Panc1 (cell line): ENCODE results near the gene TMC7. TPM values are rescaled to one million over a fixed set of nuclear protein-coding genes. Genes with fewer than 3 reads are reported as not detected.

Experiments used
- ATAC-seq: fragments of 200-7000 bp; cut with Tn5 transposase; 2 replicates; pipeline ENCODE4 v1.9.1; 2020; ENCODE audit warnings: mild to moderate bottlenecking, moderate library complexity
- BruUV-seq: library from RNA; stranded (reverse); fragments of 400-500 nt; replicated peaks from 2 replicates; lab custom pipeline; 2021; lab: Mats Ljungman, UMichigan
- CTCF ChIA-PET: fragments of 300-600 bp; sonication (Branson Sonifier 250); formaldehyde crosslinking; loops from one replicate; lab custom pipeline; 2022; ENCODE audit warnings: antibody characterized with exemption; lab: Charles Lee
- POLR2A ChIA-PET: fragments of 300-600 bp; sonication (Branson Sonifier 250); formaldehyde crosslinking; loops from one replicate; lab custom pipeline; 2022; ENCODE audit warnings: antibody characterized with exemption; lab: Charles Lee
- DNase-seq: peaks from one replicate; pipeline ENCODE4 v3.0.0-alpha.2; 2010; ENCODE audit warnings: low read depth, low spot score
- H3K27ac ChIP-seq: 2 replicates; pipeline ENCODE4 v1.5.1; 2011; ENCODE audit warnings: mild to moderate bottlenecking, low read length, inconsistent platforms
- H3K27me3 ChIP-seq: fragments of 200-500 bp; sonication (Bioruptor generic); 2 replicates; pipeline ENCODE4 v1.6.0; 2014; ENCODE audit warnings: low read length, inconsistent platforms; ENCODE audit not compliant: control insufficient read depth, insufficient read depth
- H3K36me3 ChIP-seq: fragments of 200-500 bp; sonication (Bioruptor generic); 2 replicates; pipeline ENCODE4 v1.5.1; 2014; ENCODE audit warnings: inconsistent platforms, mild to moderate bottlenecking, low read length, moderate library complexity; ENCODE audit not compliant: control insufficient read depth, insufficient read depth
- H3K4me1 ChIP-seq: 2 replicates; pipeline ENCODE4 v1.5.1; 2011; ENCODE audit warnings: inconsistent platforms, mild to moderate bottlenecking, low read length, moderate library complexity; ENCODE audit not compliant: control insufficient read depth, insufficient read depth
- H3K4me3 ChIP-seq, 2 experiments: 2 replicates each; pipeline ENCODE4 v1.5.1; 2011 to 2012; ENCODE audit warnings: low read depth in 2 of 2, low read length in 2 of 2, mild to moderate bottlenecking in 2 of 2, inconsistent platforms in 1 of 2, moderate library complexity in 1 of 2
- H3K9me3 ChIP-seq: fragments of 200-500 bp; sonication (Bioruptor generic); 2 replicates; pipeline ENCODE4 v1.5.1; 2014; ENCODE audit warnings: low read depth, mild to moderate bottlenecking, inconsistent platforms, low read length, moderate library complexity; ENCODE audit not compliant: control insufficient read depth, insufficient read depth
- POLR2AphosphoS5 ChIP-seq: IDR thresholded peaks from 2 replicates; pipeline ENCODE4 v1.6.1; 2012; ENCODE audit warnings: mild to moderate bottlenecking, low read depth, low read length, moderate library complexity
- SIN3A ChIP-seq: IDR thresholded peaks from 2 replicates; pipeline ENCODE4 v1.6.1; 2012; ENCODE audit warnings: low read depth, mild to moderate bottlenecking, low read length, moderate library complexity, borderline replicate concordance; ENCODE audit not compliant: insufficient read depth
- TCF7L2 ChIP-seq: IDR thresholded peaks from 2 replicates; pipeline ENCODE4 v1.6.1; 2011; ENCODE audit warnings: mild to moderate bottlenecking, low read depth, low read length, inconsistent platforms
- in situ Hi-C: cut with HindIII; loops from 2 replicates; pipeline ENCODE4 v1.10.0; 2016; ENCODE audit warnings: low sequenced_read_pairs, low pct_unique_long_range_greater_than_20kb
- intact Hi-C: fragments of 100-400 bp; cut with micrococcal nuclease; formaldehyde crosslinking; loops from one replicate; pipeline ENCODE4 v1.10.0; 2022; ENCODE audit not compliant: unreplicated experiment
- total RNA-seq: library from RNA; stranded (reverse); gene quantifications from one replicate; pipeline ENCODE4 v1.2.1, GENCODE V29; 2021; ENCODE audit not compliant: unreplicated experiment
- TF ChIP-seq, protein P1 (sequence below), 2 experiments: IDR thresholded peaks; 2 replicates each; pipeline ENCODE4 v1.6.1; 2011 to 2012; ENCODE audit warnings: low read depth in 2 of 2, control low read depth in 1 of 2, low read length in 1 of 2, mild to moderate bottlenecking in 1 of 2, moderate library complexity in 1 of 2; ENCODE audit not compliant: insufficient read depth in 1 of 2
- TF ChIP-seq, protein P2 (sequence below): fragments of 450-650 bp; IDR thresholded peaks from 2 replicates; pipeline ENCODE4 v1.5.1; 2017; ENCODE audit warnings: mild to moderate bottlenecking

Gene TMC7
- total RNA-seq, 1 experiment from 2014 or later, result 5.1 TPM

GRCh38 chr16:18965555-18965954 is 18.2 kb upstream of the TMC7 start:
- ChIA-PET CTCF (interaction anchor here (0.7 kb wide), 1 partner anchor 56 kb away, joined by 5 read pairs; no protein-coding TSS in a partner anchor), POLR2A (no interaction called here)
- Histone ChIP-seq H3K4me3 (no peak overlapping the region), H3K9me3 (no peaks in the 10 kb centered on the region), H3K36me3 (no peaks in the 10 kb centered on the region), H3K4me1 (peaks cover 4% of the 10 kb centered on the region; the same call in 1 of the 2 replicates), H3K27ac (no peak overlapping the region), H3K27me3 (no peaks in the 10 kb centered on the region)
- no TSS peak for BruUV-seq
- ATAC-seq (no peak), DNase-seq (no peak)
- TF ChIP-seq POLR2AphosphoS5 (no peak), TCF7L2 (no peak), SIN3A (no peak)
- TF ChIP-seq, protein P1, sequence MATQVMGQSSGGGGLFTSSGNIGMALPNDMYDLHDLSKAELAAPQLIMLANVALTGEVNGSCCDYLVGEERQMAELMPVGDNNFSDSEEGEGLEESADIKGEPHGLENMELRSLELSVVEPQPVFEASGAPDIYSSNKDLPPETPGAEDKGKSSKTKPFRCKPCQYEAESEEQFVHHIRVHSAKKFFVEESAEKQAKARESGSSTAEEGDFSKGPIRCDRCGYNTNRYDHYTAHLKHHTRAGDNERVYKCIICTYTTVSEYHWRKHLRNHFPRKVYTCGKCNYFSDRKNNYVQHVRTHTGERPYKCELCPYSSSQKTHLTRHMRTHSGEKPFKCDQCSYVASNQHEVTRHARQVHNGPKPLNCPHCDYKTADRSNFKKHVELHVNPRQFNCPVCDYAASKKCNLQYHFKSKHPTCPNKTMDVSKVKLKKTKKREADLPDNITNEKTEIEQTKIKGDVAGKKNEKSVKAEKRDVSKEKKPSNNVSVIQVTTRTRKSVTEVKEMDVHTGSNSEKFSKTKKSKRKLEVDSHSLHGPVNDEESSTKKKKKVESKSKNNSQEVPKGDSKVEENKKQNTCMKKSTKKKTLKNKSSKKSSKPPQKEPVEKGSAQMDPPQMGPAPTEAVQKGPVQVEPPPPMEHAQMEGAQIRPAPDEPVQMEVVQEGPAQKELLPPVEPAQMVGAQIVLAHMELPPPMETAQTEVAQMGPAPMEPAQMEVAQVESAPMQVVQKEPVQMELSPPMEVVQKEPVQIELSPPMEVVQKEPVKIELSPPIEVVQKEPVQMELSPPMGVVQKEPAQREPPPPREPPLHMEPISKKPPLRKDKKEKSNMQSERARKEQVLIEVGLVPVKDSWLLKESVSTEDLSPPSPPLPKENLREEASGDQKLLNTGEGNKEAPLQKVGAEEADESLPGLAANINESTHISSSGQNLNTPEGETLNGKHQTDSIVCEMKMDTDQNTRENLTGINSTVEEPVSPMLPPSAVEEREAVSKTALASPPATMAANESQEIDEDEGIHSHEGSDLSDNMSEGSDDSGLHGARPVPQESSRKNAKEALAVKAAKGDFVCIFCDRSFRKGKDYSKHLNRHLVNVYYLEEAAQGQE (IDR thresholded peaks at IDR 0.05; ENCODE audit: insufficient read depth in 1 of 2, low read depth in 2 of 2, low read length in 1 of 2), result no peak
- TF ChIP-seq, protein P2, sequence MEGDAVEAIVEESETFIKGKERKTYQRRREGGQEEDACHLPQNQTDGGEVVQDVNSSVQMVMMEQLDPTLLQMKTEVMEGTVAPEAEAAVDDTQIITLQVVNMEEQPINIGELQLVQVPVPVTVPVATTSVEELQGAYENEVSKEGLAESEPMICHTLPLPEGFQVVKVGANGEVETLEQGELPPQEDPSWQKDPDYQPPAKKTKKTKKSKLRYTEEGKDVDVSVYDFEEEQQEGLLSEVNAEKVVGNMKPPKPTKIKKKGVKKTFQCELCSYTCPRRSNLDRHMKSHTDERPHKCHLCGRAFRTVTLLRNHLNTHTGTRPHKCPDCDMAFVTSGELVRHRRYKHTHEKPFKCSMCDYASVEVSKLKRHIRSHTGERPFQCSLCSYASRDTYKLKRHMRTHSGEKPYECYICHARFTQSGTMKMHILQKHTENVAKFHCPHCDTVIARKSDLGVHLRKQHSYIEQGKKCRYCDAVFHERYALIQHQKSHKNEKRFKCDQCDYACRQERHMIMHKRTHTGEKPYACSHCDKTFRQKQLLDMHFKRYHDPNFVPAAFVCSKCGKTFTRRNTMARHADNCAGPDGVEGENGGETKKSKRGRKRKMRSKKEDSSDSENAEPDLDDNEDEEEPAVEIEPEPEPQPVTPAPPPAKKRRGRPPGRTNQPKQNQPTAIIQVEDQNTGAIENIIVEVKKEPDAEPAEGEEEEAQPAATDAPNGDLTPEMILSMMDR, result no peak
- in situ Hi-C loops (no loop called here), intact Hi-C loops (no loop called here)

GRCh38 chr16:18966791-18967190 is 16.9 kb upstream of the TMC7 start:
- in situ Hi-C loops (no loop called here), intact Hi-C loops (no loop called here)
- TF ChIP-seq, protein P1 (IDR thresholded peaks at IDR 0.05; ENCODE audit: insufficient read depth in 1 of 2, low read depth in 2 of 2, low read length in 1 of 2), result no peak
- TF ChIP-seq TCF7L2 (no peak), SIN3A (no peak)
- TF ChIP-seq, protein P2, result no peak

More at GRCh38 chr16:18966791-18967190, 16.9 kb upstream of the TMC7 start:
- no TSS peak for BruUV-seq
- POLR2A ChIA-PET, result no interaction called here
- H3K4me1 ChIP-seq, result peaks cover 4% of the 10 kb centered on the region; the same call in 1 of the 2 replicates
- H3K36me3 ChIP-seq, result no peaks in the 10 kb centered on the region
- DNase-seq, result no peak
- no peaks in the 10 kb centered on the region for H3K9me3 ChIP-seq
- H3K4me3 ChIP-seq, result no peak overlapping the region
- ATAC-seq, result no peak
- H3K27ac ChIP-seq, result no peak overlapping the region
- CTCF ChIA-PET, result interaction anchor here (0.6 kb wide), 1 partner anchor 90 kb away, joined by 3 read pairs; no protein-coding TSS in a partner anchor
- H3K27me3 ChIP-seq, result no peaks in the 10 kb centered on the region
